K562 (cell line): ENCODE measurements around the gene NMRAL1. TPM values are rescaled to one million over a fixed set of nuclear protein-coding genes. Genes with fewer than 3 reads are reported as not detected.

Experiments
- CEBPB ChIP-seq: fragments of 450-650 bp; IDR thresholded peaks from 2 replicates; pipeline ENCODE4 v1.6.1; 2016; ENCODE audit warnings: missing genetic modification characterization, missing compliant biosample characterization
- DIDO1 ChIP-seq: fragments of 450-650 bp; IDR thresholded peaks from 2 replicates; pipeline ENCODE4 v1.6.1; 2016; ENCODE audit warnings: low read depth, missing biosample characterization, missing genetic modification characterization
- MCM7 ChIP-seq, 2 experiments: fragments of 450-650 bp; IDR thresholded peaks; 2 replicates each; pipeline ENCODE4 v1.6.1; 2016 to 2018
- PHF8 ChIP-seq: fragments of 200-600 bp; sonication (generic); IDR thresholded peaks from 2 replicates; pipeline ENCODE4 v1.6.1; 2012; ENCODE audit warnings: mixed run types, mild to moderate bottlenecking, inconsistent platforms, low read length, moderate library complexity, borderline replicate concordance
- RBFOX2 ChIP-seq: fragments of 200-400 bp; formaldehyde crosslinking; IDR thresholded peaks from 2 replicates; pipeline ENCODE4 v1.6.1; 2017; ENCODE audit warnings: low read depth, mild to moderate bottlenecking, low read length, moderate library complexity
- RBM25 ChIP-seq: fragments of 200-400 bp; formaldehyde crosslinking; IDR thresholded peaks from 2 replicates; pipeline ENCODE4 v1.6.1; 2018; ENCODE audit warnings: low read length, low read depth, moderate library complexity; ENCODE audit not compliant: severe bottlenecking
- SLC30A9 ChIP-seq: fragments of 250-450 bp; sonication (Bioruptor Pico); IDR thresholded peaks from 2 replicates; pipeline ENCODE4 v1.8.0; 2022; ENCODE audit warnings: mild to moderate bottlenecking, moderate library complexity
- polyA plus RNA-seq, 8 experiments: library from polyadenylated mRNA; depleted of rRNA in 4 of 8; stranded (reverse) in 5 of 8; unstranded in 3 of 8; fragments of >200 nt; fragmentation: Nextera tagmentation in 2 of 8; fragmentation: Illumina TruSeq in 1 of 8; extraction: Ambion mirVana in 2 of 8; extraction: Trizol in 1 of 8; gene quantifications; 2 replicates each; pipeline versions ENCODE4 v1.2.1 to v1.2.3, GENCODE V29; 2011 to 2014; ENCODE audit warnings: inconsistent platforms in 1 of 8, missing spikeins in 1 of 8
- total RNA-seq, 7 experiments: library from RNA; depleted of rRNA in 6 of 7; stranded (reverse); fragments of >200 nt in 6 of 7; fragmentation: Illumina TruSeq in 2 of 7; extraction: Trizol in 2 of 7; gene quantifications; 2 replicates each; pipeline versions ENCODE4 v1.2.1 to v1.2.3, GENCODE V29; 2011 to 2021; ENCODE audit warnings: low replicate concordance in 1 of 7
- TF ChIP-seq, protein P1 (sequence below), 2 experiments: fragments of 200-800 bp in 1 of 2; sonication (Bioruptor generic) in 1 of 2; sonication (generic) in 1 of 2; formaldehyde crosslinking in 1 of 2; IDR thresholded peaks in 1 of 2; conservative IDR thresholded peaks in 1 of 2; 2 replicates each; pipeline versions ENCODE4 v1.5.0 to v1.6.1; 2016 to 2020; ENCODE audit warnings: missing compliant biosample characterization in 1 of 2, missing genetic modification characterization in 1 of 2, missing genetic modification reagents in 1 of 2
- TF ChIP-seq, protein P2 (sequence below): fragments of 250-450 bp; sonication (Bioruptor Pico); IDR thresholded peaks from 2 replicates; pipeline ENCODE4 v1.4.0; 2020
- TF ChIP-seq, protein P3 (sequence below), 2 experiments: fragments of 450-650 bp in 1 of 2; sonication (generic) in 1 of 2; formaldehyde crosslinking in 1 of 2; IDR thresholded peaks; 2 replicates each; pipeline versions ENCODE4 v1.7.1 to v1.9.0; 2016 to 2022; ENCODE audit warnings: inconsistent platforms in 1 of 2, mild to moderate bottlenecking in 1 of 2, missing genetic modification reagents in 1 of 2

The NMRAL1 gene
- total and polyA plus RNA-seq, 9 of the 15 experiments (the other 6 are each of a cell fraction or from before 2014, with no cell fraction given), result 6.3 to 116 (median 63.2) TPM

DNA sequence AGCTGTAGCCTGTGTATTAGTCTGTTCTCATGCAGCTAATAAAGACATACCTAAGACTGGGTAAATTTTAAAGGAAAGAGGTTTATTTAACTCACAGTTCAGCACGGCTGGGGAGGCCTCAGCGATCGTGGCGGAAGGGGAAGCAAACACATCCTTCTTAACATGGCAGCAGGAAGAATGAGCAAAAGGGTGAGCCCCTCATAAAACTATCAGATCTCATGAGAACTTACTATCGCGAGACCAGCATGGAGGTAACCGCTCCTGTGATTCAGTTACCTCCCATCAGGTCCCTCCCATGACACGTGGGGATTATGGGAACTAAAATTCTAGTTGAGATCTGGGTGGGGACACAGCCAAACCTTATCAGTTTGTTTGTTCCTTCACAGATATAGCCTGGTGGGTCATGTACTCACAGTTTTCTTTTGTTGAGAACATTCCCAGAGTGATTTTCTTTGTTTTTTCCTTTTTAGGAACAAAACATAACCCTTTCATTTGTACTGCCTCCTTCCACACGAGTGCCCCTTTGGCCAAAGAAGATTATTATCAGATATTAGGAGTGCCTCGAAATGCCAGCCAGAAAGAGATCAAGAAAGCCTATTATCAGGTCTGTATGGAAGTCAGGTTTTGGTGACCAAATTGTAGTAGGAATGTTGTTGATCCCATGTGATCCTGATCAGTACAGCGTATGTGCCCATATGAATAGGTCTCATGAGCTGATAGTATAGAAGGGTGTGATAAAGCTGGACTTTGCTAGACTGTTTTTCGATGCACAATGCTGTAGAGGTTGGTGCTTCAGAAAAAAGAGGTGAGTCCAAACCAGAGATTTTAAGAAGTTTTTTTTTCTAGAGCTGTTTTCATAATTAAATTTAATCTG, 40.3 kb downstream of the NMRAL1 start (continued):
- TF ChIP-seq, protein P1, sequence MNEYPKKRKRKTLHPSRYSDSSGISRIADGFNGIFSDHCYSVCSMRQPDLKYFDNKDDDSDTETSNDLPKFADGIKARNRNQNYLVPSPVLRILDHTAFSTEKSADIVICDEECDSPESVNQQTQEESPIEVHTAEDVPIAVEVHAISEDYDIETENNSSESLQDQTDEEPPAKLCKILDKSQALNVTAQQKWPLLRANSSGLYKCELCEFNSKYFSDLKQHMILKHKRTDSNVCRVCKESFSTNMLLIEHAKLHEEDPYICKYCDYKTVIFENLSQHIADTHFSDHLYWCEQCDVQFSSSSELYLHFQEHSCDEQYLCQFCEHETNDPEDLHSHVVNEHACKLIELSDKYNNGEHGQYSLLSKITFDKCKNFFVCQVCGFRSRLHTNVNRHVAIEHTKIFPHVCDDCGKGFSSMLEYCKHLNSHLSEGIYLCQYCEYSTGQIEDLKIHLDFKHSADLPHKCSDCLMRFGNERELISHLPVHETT (CRISPR knock-in tag; conservative IDR thresholded peaks at IDR 0.05 in 1 of 2, IDR thresholded peaks at IDR 0.05 in 1 of 2), result peak in 1 of 2 experiments; percentile 58; a peak in 1 of 4 replicates
- TF ChIP-seq MCM7 (IDR thresholded peaks at IDR 0.05) (no peak), RBFOX2 (peak; percentile 65; the same call in 1 of the 2 replicates), DIDO1 (tag) (no peak), CEBPB (tag) (no peak), RBM25 (peak; percentile 75), PHF8 (peak; percentile 67), SLC30A9 (CRISPR knock-in tag) (no peak)
- TF ChIP-seq, protein P2, sequence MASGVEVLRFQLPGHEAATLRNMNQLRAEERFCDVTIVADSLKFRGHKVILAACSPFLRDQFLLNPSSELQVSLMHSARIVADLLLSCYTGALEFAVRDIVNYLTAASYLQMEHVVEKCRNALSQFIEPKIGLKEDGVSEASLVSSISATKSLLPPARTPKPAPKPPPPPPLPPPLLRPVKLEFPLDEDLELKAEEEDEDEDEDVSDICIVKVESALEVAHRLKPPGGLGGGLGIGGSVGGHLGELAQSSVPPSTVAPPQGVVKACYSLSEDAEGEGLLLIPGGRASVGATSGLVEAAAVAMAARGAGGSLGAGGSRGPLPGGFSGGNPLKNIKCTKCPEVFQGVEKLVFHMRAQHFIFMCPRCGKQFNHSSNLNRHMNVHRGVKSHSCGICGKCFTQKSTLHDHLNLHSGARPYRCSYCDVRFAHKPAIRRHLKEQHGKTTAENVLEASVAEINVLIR (CRISPR knock-in tag), result no peak
- TF ChIP-seq, protein P3, sequence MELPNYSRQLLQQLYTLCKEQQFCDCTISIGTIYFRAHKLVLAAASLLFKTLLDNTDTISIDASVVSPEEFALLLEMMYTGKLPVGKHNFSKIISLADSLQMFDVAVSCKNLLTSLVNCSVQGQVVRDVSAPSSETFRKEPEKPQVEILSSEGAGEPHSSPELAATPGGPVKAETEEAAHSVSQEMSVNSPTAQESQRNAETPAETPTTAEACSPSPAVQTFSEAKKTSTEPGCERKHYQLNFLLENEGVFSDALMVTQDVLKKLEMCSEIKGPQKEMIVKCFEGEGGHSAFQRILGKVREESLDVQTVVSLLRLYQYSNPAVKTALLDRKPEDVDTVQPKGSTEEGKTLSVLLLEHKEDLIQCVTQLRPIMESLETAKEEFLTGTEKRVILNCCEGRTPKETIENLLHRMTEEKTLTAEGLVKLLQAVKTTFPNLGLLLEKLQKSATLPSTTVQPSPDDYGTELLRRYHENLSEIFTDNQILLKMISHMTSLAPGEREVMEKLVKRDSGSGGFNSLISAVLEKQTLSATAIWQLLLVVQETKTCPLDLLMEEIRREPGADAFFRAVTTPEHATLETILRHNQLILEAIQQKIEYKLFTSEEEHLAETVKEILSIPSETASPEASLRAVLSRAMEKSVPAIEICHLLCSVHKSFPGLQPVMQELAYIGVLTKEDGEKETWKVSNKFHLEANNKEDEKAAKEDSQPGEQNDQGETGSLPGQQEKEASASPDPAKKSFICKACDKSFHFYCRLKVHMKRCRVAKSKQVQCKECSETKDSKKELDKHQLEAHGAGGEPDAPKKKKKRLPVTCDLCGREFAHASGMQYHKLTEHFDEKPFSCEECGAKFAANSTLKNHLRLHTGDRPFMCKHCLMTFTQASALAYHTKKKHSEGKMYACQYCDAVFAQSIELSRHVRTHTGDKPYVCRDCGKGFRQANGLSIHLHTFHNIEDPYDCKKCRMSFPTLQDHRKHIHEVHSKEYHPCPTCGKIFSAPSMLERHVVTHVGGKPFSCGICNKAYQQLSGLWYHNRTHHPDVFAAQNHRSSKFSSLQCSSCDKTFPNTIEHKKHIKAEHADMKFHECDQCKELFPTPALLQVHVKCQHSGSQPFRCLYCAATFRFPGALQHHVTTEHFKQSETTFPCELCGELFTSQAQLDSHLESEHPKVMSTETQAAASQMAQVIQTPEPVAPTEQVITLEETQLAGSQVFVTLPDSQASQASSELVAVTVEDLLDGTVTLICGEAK (IDR thresholded peaks at IDR 0.05), result no peak
- TF ChIP-seq, protein P3 (CRISPR knock-in tag; IDR thresholded peaks at IDR 0.05), result no peak
